ENCODE results near the gene CD300C.
"Not testable (repeated sequence)": the region's sequence is repeated elsewhere in the genome, so short reads cannot be mapped to it uniquely, and the experiment has no call there.

Gene CD300C

GRCh38 chr17:74529243-74529642 lies 16.7 kb downstream of the CD300C start:
- DNase-seq = no peak

- DNase-seq = no peak
Measured at GRCh38 chr17:74528491-74529199, 17.3 kb downstream of the CD300C start.

- no peak for DNase-seq
Measured at GRCh38 chr17:74527756-74528155, 18.2 kb downstream of the CD300C start.

GRCh38 chr17:74527081-74527480 lies 18.8 kb downstream of the CD300C start:
- no peak for DNase-seq

- no peak for DNase-seq
Measured at GRCh38 chr17:74526681-74527080, 19.2 kb downstream of the CD300C start.

GRCh38 chr17:74525781-74526288 lies 20.1 kb downstream of the CD300C start:
- no peak for DNase-seq

- DNase-seq = no peak
Measured at GRCh38 chr17:74525465-74525725, 20.5 kb downstream of the CD300C start.

GRCh38 chr17:74524653-74525464 lies 21.1 kb downstream of the CD300C start:
- no peak for DNase-seq

- DNase-seq = no peak
Measured at GRCh38 chr17:74523308-74523707, 22.6 kb downstream of the CD300C start.

- no peak for DNase-seq
Measured at GRCh38 chr17:74522381-74523105, 23.4 kb downstream of the CD300C start.

GRCh38 chr17:74521701-74522201 lies 24.2 kb downstream of the CD300C start:
- DNase-seq = no peak

- no peak for DNase-seq
Measured at GRCh38 chr17:74520790-74521480, 25.0 kb downstream of the CD300C start.

- no peak for DNase-seq
Measured at GRCh38 chr17:74520016-74520434, 25.9 kb downstream of the CD300C start.

GRCh38 chr17:74518413-74518981 lies 27.4 kb downstream of the CD300C start:
- not testable (repeated sequence) for DNase-seq

- no peak for DNase-seq
Measured at GRCh38 chr17:74516561-74517328, 29.2 kb downstream of the CD300C start.

- DNase-seq = no peak
Measured at GRCh38 chr17:74515941-74516340, 30.0 kb downstream of the CD300C start.

- DNase-seq = no peak
Measured at GRCh38 chr17:74514632-74515334, 31.1 kb downstream of the CD300C start.

GRCh38 chr17:74513987-74514631 lies 31.8 kb downstream of the CD300C start:
- DNase-seq = peak; percentile 19

GRCh38 chr17:74512624-74513091 lies 33.3 kb downstream of the CD300C start:
- DNase-seq = no peak

GRCh38 chr17:74512036-74512435 lies 33.9 kb downstream of the CD300C start:
- DNase-seq = no peak

All from activated T-cell treated with anti-CD3 and anti-CD28 coated beads for 4 hours (primary cell).